ENCODE measurements around the gene ATP7B. TPM values are rescaled to one million over a fixed set of nuclear protein-coding genes. Genes with fewer than 3 reads are reported as not detected.

ATP7B gene
- total RNA-seq, 4 donors from 2014 or later, result 17.6 to 32.9 (median 22.6) TPM

- in situ Hi-C loops (cut with MboI; ENCODE audit: low pct_ligation_motif_present in 1 of 4, low pct_unique_long_range_greater_than_20kb in 1 of 4, low sequenced_read_pairs in 3 of 4), result loop anchor here in 2 of 4 donors (10.0 to 25.0 kb wide), 4 partner anchors 121 to 459 kb away; partner anchors contain the start of genes CKAP2 (in 1 of the 2), NEK5 (in 1 of the 2) and VPS36 (in 1 of the 2)
- intact Hi-C loops (cut with DNase I; ENCODE audit: low total_unique reads), result loop anchor here (10.0 kb wide), 1 partner anchor 121 kb away; the partner anchor contains the start of gene NEK5
- DNase-seq, result peak; percentile 30
- Histone ChIP-seq H3K27ac (peak overlapping the region in 3 of 4 donors; percentile 9 to 33 (median 30)), H3K9me3 (no peaks in the 10 kb centered on the region), H3K4me1 (peaks cover 0 to 25% (median 15%) of the 10 kb centered on the region in 4 donors), H3K36me3 (no peaks in the 10 kb centered on the region), H3K4me3 (no peak overlapping the region), H3K27me3 (no peaks in the 10 kb centered on the region)
- TF ChIP-seq EP300 (IDR thresholded peaks at IDR 0.05; ENCODE audit: low read depth) (no peak), CTCF (IDR thresholded peaks at IDR 0.05) (no peak), POLR2AphosphoS5 (IDR thresholded peaks at IDR 0.05) (no peak), POLR2A (IDR thresholded peaks at IDR 0.05) (no peak)
- WGBS, 2 donors (ENCODE audit: low coverage in 1 of 2), result 58 to 62% methylated on average over 3 to 4 of the region's 4 CpGs
Measured at GRCh38 chr13:52003541-52003940, 7.7 kb downstream of the ATP7B start.

GRCh38 chr13:52002361-52002760 is 8.9 kb downstream of the ATP7B start:
- intact Hi-C loops (cut with DNase I; ENCODE audit: low total_unique reads), result loop anchor here (10.0 kb wide), 1 partner anchor 122 kb away; the partner anchor contains the start of gene NEK5
- TF ChIP-seq POLR2A (IDR thresholded peaks at IDR 0.05) (no peak), CTCF (IDR thresholded peaks at IDR 0.05) (no peak), EP300 (IDR thresholded peaks at IDR 0.05; ENCODE audit: low read depth) (no peak), POLR2AphosphoS5 (IDR thresholded peaks at IDR 0.05) (no peak)
- Histone ChIP-seq H3K27me3 (no peaks in the 10 kb centered on the region), H3K36me3 (no peaks in the 10 kb centered on the region), H3K4me1 (peaks cover 0 to 25% (median 15%) of the 10 kb centered on the region in 4 donors), H3K4me3 (no peak overlapping the region), H3K27ac (no peak overlapping the region), H3K9me3 (no peaks in the 10 kb centered on the region)
- in situ Hi-C loops (cut with MboI; ENCODE audit: low pct_ligation_motif_present in 1 of 4, low pct_unique_long_range_greater_than_20kb in 1 of 4, low sequenced_read_pairs in 3 of 4), result loop anchor here in 2 of 4 donors (10.0 to 25.0 kb wide), 4 partner anchors 122 to 460 kb away; partner anchors contain the start of genes CKAP2 (in 1 of the 2), NEK5 (in 1 of the 2) and VPS36 (in 1 of the 2)
- no peak for DNase-seq
- 67 to 80% methylated on average over 1 to 3 of the region's 4 CpGs for WGBS, 2 donors (ENCODE audit: low coverage in 1 of 2)

- no peak for DNase-seq
- H3K27me3 ChIP-seq, result no peaks in the 10 kb centered on the region
- no peaks in the 10 kb centered on the region for H3K36me3 ChIP-seq
- intact Hi-C loops (cut with DNase I; ENCODE audit: low total_unique reads), result loop anchor here (10.0 kb wide), 1 partner anchor 124 kb away; the partner anchor contains the start of gene NEK5
- 34 to 42% methylated on average over 3 of the region's 3 CpGs for WGBS, 2 donors (ENCODE audit: low coverage in 1 of 2)
- peaks cover 3 to 30% (median 16%) of the 10 kb centered on the region in 4 donors for H3K4me1 ChIP-seq
- H3K9me3 ChIP-seq, result no peaks in the 10 kb centered on the region
- in situ Hi-C loops (cut with MboI; ENCODE audit: low pct_ligation_motif_present in 1 of 4, low pct_unique_long_range_greater_than_20kb in 1 of 4, low sequenced_read_pairs in 3 of 4), result loop anchor here in 2 of 4 donors (10.0 to 25.0 kb wide), 4 partner anchors 124 to 461 kb away; partner anchors contain the start of genes CKAP2 (in 1 of the 2), NEK5 (in 1 of the 2) and VPS36 (in 1 of the 2)
- no peak overlapping the region for H3K27ac ChIP-seq
- TF ChIP-seq EP300 (IDR thresholded peaks at IDR 0.05; ENCODE audit: low read depth), result no peak
- no peak for TF ChIP-seq POLR2AphosphoS5 (IDR thresholded peaks at IDR 0.05)
- TF ChIP-seq POLR2A (IDR thresholded peaks at IDR 0.05), result no peak
- peak; percentile 58 to 74 (median 70) for TF ChIP-seq CTCF (IDR thresholded peaks at IDR 0.05)
- H3K4me3 ChIP-seq, result no peak overlapping the region
Measured at GRCh38 chr13:52001120-52001731, 10.0 kb downstream of the ATP7B start.

GRCh38 chr13:51999921-52000320 is 11.3 kb downstream of the ATP7B start:
- Histone ChIP-seq H3K27ac (no peak overlapping the region), H3K4me1 (peaks cover 14 to 40% (median 24%) of the 10 kb centered on the region in 4 donors), H3K36me3 (no peaks in the 10 kb centered on the region), H3K9me3 (no peaks in the 10 kb centered on the region), H3K4me3 (no peak overlapping the region), H3K27me3 (no peaks in the 10 kb centered on the region)
- DNase-seq, result no peak
- intact Hi-C loops (cut with DNase I; ENCODE audit: low total_unique reads) (loop anchor here (10.0 kb wide), 1 partner anchor 125 kb away; the partner anchor contains the start of gene NEK5), in situ Hi-C loops (cut with MboI; ENCODE audit: low pct_ligation_motif_present in 1 of 4, low pct_unique_long_range_greater_than_20kb in 1 of 4, low sequenced_read_pairs in 3 of 4) (loop anchor here in 2 of 4 donors (10.0 to 25.0 kb wide), 4 partner anchors 125 to 462 kb away; partner anchors contain the start of genes CKAP2 (in 1 of the 2), NEK5 (in 1 of the 2) and VPS36 (in 1 of the 2))
- 38% methylated on average over 1 of the region's 1 CpG; no CpG with 5 or more reads in 1 of the 2 donors for WGBS, 2 donors (ENCODE audit: low coverage in 1 of 2)
- TF ChIP-seq POLR2A (IDR thresholded peaks at IDR 0.05), result no peak
- TF ChIP-seq EP300 (IDR thresholded peaks at IDR 0.05; ENCODE audit: low read depth), result no peak
- no peak for TF ChIP-seq POLR2AphosphoS5 (IDR thresholded peaks at IDR 0.05)
- no peak for TF ChIP-seq CTCF (IDR thresholded peaks at IDR 0.05)

All from transverse colon (tissue), 4 donors.